ENCODE results near the gene MKKS. TPM values are rescaled to one million over a fixed set of nuclear protein-coding genes. Genes with fewer than 3 reads are reported as not detected.
"Not testable (repeated sequence)": the region's sequence is repeated elsewhere in the genome, so short reads cannot be mapped to it uniquely, and the experiment has no call there.

The MKKS gene
- total RNA-seq, 1 experiment from 2014 or later, result 6.4 TPM

DNA sequence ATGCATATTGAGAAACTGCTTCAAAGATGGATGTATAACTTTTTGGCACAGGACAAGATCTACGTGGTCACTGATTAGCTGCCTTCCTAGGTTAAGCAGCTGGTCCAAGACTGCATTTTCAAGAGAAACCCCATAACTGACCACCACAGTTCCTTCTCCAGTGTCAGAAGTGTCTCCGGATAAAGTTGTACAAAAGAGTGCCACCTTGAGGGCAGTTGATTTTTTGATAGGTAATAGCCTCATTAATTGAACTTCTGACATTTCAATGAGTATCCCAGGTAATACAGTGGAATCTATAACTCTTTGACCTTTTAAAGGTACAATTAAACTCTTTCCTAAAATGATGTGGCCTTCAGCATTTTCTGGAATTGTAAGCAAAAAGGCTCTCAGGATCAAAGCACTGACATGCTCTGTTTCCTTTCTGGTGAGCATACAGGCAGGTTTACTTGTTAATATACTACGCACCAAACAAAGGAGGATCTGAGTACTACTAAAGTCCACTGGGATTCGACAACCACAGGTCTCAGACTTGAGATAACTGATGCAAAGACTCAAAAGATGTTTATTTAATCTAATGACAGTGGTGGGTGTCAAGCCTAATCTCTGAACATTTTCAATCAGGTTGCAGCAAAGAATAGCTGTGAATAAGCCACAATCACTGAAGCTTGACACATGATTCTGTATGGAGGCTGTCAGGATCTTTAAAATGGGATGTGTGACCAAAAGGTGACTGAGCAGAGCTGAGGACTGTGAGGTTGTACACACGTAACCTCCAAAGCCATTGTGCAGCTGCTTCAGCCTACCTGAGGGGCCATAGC lies 21.2 kb downstream of the MKKS start:
- DNase-seq (ENCODE audit: low read depth), result no peak

GRCh38 chr20:10411673-10412072 lies 22.3 kb downstream of the MKKS start:
- DNase-seq (ENCODE audit: low read depth), result no peak

GRCh38 chr20:10408108-10408813 lies 25.8 kb downstream of the MKKS start:
- DNase-seq (ENCODE audit: low read depth), result no peak

DNA sequence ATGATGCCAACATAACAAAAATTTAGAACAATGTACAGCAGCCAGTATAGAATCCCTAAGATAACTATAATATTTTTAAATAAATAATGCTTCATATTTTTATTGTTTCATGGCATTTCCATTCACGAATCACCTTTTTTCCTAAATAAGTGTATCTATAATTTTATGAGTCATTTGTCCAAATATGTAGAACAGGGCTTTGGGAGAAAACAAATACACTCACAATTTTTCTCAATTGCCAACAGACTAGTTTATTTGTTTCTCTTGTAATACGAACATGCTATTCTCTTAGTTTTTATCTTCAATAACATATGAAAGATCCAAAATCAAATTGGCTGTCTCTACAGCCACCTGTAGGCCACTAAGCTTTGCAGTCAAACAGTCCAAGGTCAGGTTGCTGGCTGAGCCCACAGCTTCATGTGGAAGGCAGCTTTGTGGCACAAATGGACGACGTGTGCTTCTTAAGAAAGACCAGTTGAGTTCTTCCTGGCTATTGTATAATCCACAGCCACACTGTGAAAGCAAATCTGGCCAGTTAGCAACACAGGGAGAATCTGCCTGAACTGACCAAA lies 29.0 kb downstream of the MKKS start:
- no peak for DNase-seq (ENCODE audit: low read depth)

DNA sequence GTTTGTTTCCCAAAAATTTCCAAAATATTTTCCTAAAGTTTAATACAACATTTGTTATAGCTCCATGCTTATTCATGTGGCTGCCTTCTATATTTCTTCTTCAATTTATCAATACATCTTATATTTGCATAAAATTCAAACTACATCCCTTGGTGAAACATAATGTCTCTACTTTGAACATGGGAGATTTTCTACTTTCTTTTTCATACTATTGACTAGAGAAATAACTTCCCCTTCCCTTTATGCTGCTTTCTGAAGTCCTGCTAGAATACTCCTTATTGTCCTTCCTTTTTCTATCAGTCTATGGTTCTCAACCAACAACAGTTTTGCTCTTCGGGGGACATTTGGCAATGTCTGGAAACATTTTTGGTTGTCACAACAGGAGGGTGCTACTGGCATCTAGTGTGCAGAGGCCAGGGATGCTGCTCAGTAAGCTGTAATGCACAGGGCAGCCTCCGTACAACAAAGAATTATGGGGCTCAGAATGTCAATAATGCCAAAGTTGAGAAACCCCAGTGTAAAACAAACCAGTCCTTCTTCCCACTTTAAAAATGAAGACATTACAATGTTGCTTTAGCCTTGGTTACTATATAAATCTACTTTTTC lies 29.9 kb downstream of the MKKS start:
- no peak for DNase-seq (ENCODE audit: low read depth)

DNA sequence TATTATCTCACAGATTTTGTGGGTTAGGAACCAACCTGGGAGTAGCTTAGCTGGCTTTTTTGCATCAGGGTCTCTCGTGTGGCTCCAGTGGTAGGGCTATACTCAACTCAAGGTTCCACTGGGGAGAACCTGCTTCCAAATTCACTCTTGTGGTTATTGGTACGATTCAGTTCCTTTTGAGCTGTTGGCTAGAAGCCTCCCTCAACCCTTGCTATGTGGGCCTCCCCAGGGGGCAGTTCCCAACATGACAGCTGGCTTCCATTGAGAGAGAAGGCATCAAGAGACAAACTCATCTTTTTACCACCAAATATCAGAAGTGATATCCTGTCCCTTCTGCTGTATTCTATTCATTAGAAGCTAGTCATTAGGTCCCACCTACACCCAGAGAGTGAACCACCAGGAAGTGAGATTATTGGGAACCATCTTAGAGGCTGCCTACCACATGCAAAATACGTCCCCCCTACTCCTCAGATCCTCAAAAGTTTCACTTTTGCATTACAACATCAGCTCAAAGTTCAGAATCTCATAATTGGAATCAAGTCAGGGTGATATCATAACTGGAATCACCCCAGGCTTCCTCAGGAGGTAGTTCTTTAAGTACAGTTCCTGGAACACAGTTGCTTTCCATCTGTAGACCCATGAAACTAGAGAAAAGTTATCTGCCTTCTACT lies 30.9 kb downstream of the MKKS start:
- no peak for DNase-seq (ENCODE audit: low read depth)

- DNase-seq (ENCODE audit: low read depth), result no peak
Observed at GRCh38 chr20:10398834-10399369, 35.1 kb downstream of the MKKS start.

DNA sequence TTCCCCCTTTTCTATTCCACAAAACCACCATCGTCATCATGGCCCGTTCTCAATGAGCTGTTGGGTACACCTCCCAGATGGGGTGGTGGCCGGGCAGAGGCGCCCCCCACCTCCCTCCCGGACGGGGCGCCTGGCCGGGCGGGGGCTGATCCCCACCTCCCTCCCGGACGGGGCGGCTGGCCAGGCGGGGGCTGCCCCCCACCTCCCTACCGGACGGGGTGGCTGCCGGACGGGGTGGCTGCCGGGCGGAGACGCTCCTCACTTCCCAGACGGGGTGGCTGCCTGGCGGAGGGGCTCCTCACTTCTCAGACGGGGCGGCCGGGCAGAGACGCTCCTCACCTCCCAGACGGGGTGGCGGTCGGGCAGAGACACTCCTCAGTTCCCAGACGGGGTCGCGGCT lies 39.3 kb downstream of the MKKS start:
- not testable (repeated sequence) for DNase-seq (ENCODE audit: low read depth)

DNA sequence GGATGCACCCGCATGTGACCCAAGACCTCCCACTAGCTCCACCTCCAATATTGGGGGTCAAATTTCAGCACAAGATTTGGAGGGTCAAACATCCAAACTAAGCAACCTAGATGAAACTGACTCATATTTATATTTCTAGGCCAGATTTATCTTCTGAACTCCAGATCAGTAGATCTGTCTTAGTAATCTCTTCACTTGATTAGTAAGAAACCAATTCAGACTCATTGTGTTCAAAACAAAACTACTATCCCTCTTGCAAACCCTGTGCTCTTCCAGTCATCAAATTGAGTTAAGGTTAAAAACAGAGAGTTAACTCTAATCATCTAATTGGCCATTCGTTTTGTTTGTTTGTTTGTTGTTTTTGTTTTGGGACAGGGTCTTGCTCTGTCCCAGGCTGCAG lies 43.3 kb downstream of the MKKS start:
- DNase-seq (ENCODE audit: low read depth), result no peak

- no peak for DNase-seq (ENCODE audit: low read depth)
Observed at GRCh38 chr20:10388597-10388996, 45.4 kb downstream of the MKKS start.

GRCh38 chr20:10387686-10388085 lies 46.3 kb downstream of the MKKS start:
- DNase-seq (ENCODE audit: low read depth), result no peak

- DNase-seq (ENCODE audit: low read depth), result no peak
Observed at GRCh38 chr20:10385850-10386544, 48.0 kb downstream of the MKKS start.

- DNase-seq (ENCODE audit: low read depth), result peak; percentile 3
Observed at GRCh38 chr20:10381477-10381876, 52.5 kb downstream of the MKKS start.

GRCh38 chr20:10379761-10380160 lies 54.3 kb downstream of the MKKS start:
- no peak for DNase-seq (ENCODE audit: low read depth)

- peak; percentile 77 for DNase-seq (ENCODE audit: low read depth)
Observed at GRCh38 chr20:10376270-10377075, 57.5 kb downstream of the MKKS start.

DNA sequence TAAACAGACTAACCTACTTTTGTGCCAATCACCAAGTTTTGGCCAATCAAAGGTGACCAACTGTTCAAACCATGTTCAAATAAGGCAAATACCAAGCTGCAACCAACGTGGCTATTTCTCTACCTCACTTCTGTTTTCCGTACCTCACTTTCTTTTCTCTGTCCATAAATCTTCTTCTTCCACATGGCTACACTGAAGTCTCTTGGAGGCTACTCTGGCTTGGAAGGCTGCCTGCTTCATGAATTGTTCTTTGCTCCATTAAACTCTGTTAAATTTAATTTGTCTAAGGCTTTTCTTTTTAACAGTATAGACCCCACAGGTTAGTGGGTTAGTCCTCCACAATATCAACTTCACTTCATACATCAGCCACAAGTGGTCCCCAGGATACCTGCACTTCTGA lies 58.8 kb downstream of the MKKS start:
- DNase-seq (ENCODE audit: low read depth), result no peak

- DNase-seq (ENCODE audit: low read depth), result no peak
Observed at GRCh38 chr20:10374036-10374435, 60.0 kb downstream of the MKKS start.

DNA sequence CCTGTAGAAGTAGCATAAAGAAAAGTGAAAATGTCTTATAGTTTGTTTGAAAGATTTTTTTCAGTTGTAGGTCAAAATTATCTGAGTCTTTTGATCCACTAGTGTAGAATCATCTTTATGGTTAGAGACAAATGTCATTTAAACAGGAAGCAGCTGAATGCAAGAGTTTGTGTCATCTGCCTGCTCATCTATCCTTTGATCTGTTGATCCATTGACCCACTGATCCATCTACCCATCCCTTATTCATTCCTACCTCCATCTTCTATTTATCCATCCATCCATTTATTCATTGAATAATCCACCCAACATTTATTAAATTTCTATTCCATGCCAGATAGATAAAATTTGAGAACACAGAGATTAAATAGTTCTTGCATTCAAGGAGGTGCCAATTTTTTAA lies 62.6 kb downstream of the MKKS start:
- DNase-seq (ENCODE audit: low read depth), result no peak

GRCh38 chr20:10370091-10370887 lies 63.7 kb downstream of the MKKS start:
- no peak for DNase-seq (ENCODE audit: low read depth)

All from Daoy (cell line).